B cell (primary cell): ENCODE measurements around the gene MRPS30. TPM values are rescaled to one million over a fixed set of nuclear protein-coding genes. Genes with fewer than 3 reads are reported as not detected.

ENCODE experiments used
- ATAC-seq: fragments of 200-7000 bp; cut with Tn5 transposase; one replicate; pipeline ENCODE4 v1.10.0; 2021; ENCODE audit warnings: low read depth, mild to moderate bottlenecking, moderate number of reproducible peaks, moderate library complexity
- CTCF ChIA-PET: fragments of 350-600 bp; sonication (Branson Sonifier 250); formaldehyde crosslinking; loops from one replicate; lab custom pipeline; 2021; ENCODE audit warnings: antibody characterized with exemption, inconsistent platforms; lab: Charles Lee
- POLR2A ChIA-PET: fragments of 350-600 bp; sonication (Branson Sonifier 250); formaldehyde crosslinking; loops from one replicate; lab custom pipeline; 2021; ENCODE audit warnings: antibody characterized with exemption; lab: Charles Lee
- DNase-seq: peaks from one replicate; pipeline ENCODE4 v3.0.0; 2013
- H2AFZ ChIP-seq: 2 replicates; pipeline ENCODE4 v1.6.1; 2012; ENCODE audit warnings: mild to moderate bottlenecking, low read depth, low read length; ENCODE audit not compliant: insufficient read depth, poor library complexity, severe bottlenecking
- H3K27ac ChIP-seq, 2 donors: 1 replicate in 1 of 2; 2 replicates in 1 of 2; pipeline ENCODE4 v1.5.1; 2012 to 2013; ENCODE audit warnings: low read length in 2 of 2, mild to moderate bottlenecking in 2 of 2, moderate library complexity in 1 of 2
- H3K27me3 ChIP-seq, 4 experiments: fragments of 200-600 bp in 1 of 4; sonication (generic) in 1 of 4; replicated peaks in 1 of 4; 1 replicate in 2 of 4; 2 replicates in 2 of 4; pipeline versions ENCODE4 v1.6.1 to v1.7.0; 2013 to 2016; ENCODE audit warnings: low read length in 3 of 4, mild to moderate bottlenecking in 2 of 4, mixed read lengths in 1 of 4, moderate library complexity in 1 of 4; ENCODE audit not compliant: insufficient read depth in 4 of 4, control insufficient read depth in 3 of 4; ENCODE audit errors: control extremely low read depth in 1 of 4
- H3K36me3 ChIP-seq, 2 experiments: replicated peaks in 1 of 2; 1 replicate in 1 of 2; 2 replicates in 1 of 2; pipeline versions ENCODE4 v1.6.1 to v1.7.1; 2013; ENCODE audit warnings: low read length in 1 of 2; ENCODE audit not compliant: insufficient read depth in 2 of 2, control insufficient read depth in 1 of 2; ENCODE audit errors: control extremely low read depth in 1 of 2, extremely low read depth in 1 of 2
- H3K4me1 ChIP-seq, 2 donors: fragments of 200-600 bp in 1 of 2; sonication (generic) in 1 of 2; 1 replicate in 1 of 2; 2 replicates in 1 of 2; pipeline versions ENCODE4 v1.5.1 to v1.6.1; 2013 to 2017; ENCODE audit warnings: low read length in 2 of 2; ENCODE audit not compliant: control insufficient read depth in 2 of 2, insufficient read depth in 2 of 2
- H3K4me2 ChIP-seq: replicated peaks from 2 replicates; pipeline ENCODE3; 2012; ENCODE audit warnings: mild to moderate bottlenecking, low read depth, low read length; ENCODE audit not compliant: poor library complexity, severe bottlenecking
- H3K4me3 ChIP-seq, 5 experiments: fragments of 200-600 bp in 1 of 5; sonication (generic) in 1 of 5; 1 replicate in 3 of 5; 2 replicates in 2 of 5; pipeline versions ENCODE4 v1.5.1 to v1.7.0; 2011 to 2016; ENCODE audit warnings: low read length in 4 of 5, mild to moderate bottlenecking in 4 of 5, low read depth in 2 of 5, control low read depth in 1 of 5, moderate library complexity in 1 of 5; ENCODE audit not compliant: insufficient read depth in 1 of 5; ENCODE audit errors: control extremely low read depth in 1 of 5, extremely low read depth in 1 of 5
- H3K79me2 ChIP-seq: fragments of 200-600 bp; sonication (generic); one replicate; pipeline ENCODE4 v1.6.0; 2016; ENCODE audit warnings: low read length; ENCODE audit not compliant: control insufficient read depth, insufficient read depth
- H3K9ac ChIP-seq: fragments of 200-600 bp; sonication (generic); 2 replicates; pipeline ENCODE4 v1.6.1; 2017; ENCODE audit warnings: mild to moderate bottlenecking, low read length, moderate library complexity
- H3K9me3 ChIP-seq, 3 donors: one replicate each; pipeline versions ENCODE4 v1.6.1 to v1.7.1; 2013; ENCODE audit warnings: low read length in 2 of 3; ENCODE audit not compliant: control insufficient read depth in 2 of 3, insufficient read depth in 1 of 3; ENCODE audit errors: control extremely low read depth in 1 of 3
- H4K20me1 ChIP-seq: 2 replicates; pipeline ENCODE4 v1.6.0; 2012; ENCODE audit warnings: mild to moderate bottlenecking, low read length; ENCODE audit not compliant: insufficient read depth, control insufficient read depth, poor library complexity, severe bottlenecking
- H3K27ac Mint-ChIP-seq: one replicate; pipeline ENCODE4 v1.8.0; 2021; ENCODE audit warnings: mixed read lengths
- H3K27me3 Mint-ChIP-seq: one replicate; pipeline ENCODE4 v1.8.0; 2021; ENCODE audit warnings: mixed read lengths
- H3K4me1 Mint-ChIP-seq: one replicate; pipeline ENCODE4 v1.8.0; 2021; ENCODE audit warnings: mixed read lengths
- H3K4me3 Mint-ChIP-seq: one replicate; pipeline ENCODE4 v1.8.0; 2021; ENCODE audit warnings: mixed read lengths
- H3K9me3 Mint-ChIP-seq: one replicate; pipeline ENCODE4 v1.8.0; 2022; ENCODE audit warnings: mixed read lengths; ENCODE audit not compliant: insufficient read depth
- CTCF ChIP-seq: fragments of 200-600 bp; IDR thresholded peaks from one replicate; pipeline ENCODE4 v1.8.0; 2022; ENCODE audit warnings: antibody characterized with exemption, mild to moderate bottlenecking
- EZH2 ChIP-seq: IDR thresholded peaks from 2 replicates; pipeline ENCODE4 v1.6.1; 2012; ENCODE audit warnings: borderline replicate concordance, low read depth, mild to moderate bottlenecking, moderate library complexity, low read length; ENCODE audit not compliant: insufficient read depth, poor library complexity, severe bottlenecking
- WGBS: methylation state at CpG from one replicate; pipeline ENCODE4 v1.1.5; 2013; ENCODE audit warnings: missing lambda C conversion rate; ENCODE audit not compliant: insufficient coverage; 5-methylcytosine and 5-hydroxymethylcytosine counted together
- intact Hi-C: fragments of 100-400 bp; cut with micrococcal nuclease; formaldehyde crosslinking; loops from one replicate; pipeline ENCODE4 v1.10.0; 2022
- polyA plus RNA-seq: library from polyadenylated mRNA; depleted of rRNA; stranded (reverse); fragments of >200 nt; gene quantifications from 2 replicates; pipeline ENCODE4 v1.2.3, GENCODE V29; 2012
- total RNA-seq, 2 donors: library from RNA; stranded (reverse); fragments of 120-200 nt in 1 of 2; gene quantifications; 1 replicate in 1 of 2; 2 replicates in 1 of 2; pipeline versions ENCODE4 v1.2.3 to v1.2.4, GENCODE V29; 2013 to 2022

MRPS30 gene
- total and polyA plus RNA-seq, 2 donors (not counting 1 experiment from before 2014, with no cell fraction given) = 41.8 to 46.1 TPM

GRCh38 chr5:44809956-44810420 lies 1.2 kb downstream of the MRPS30 start:
- peak overlapping the region in 1 of 2 donors; percentile 84 for H3K27ac ChIP-seq
- no peaks in the 10 kb centered on the region for H3K9me3 ChIP-seq
- no peaks in the 10 kb centered on the region for H3K27me3 ChIP-seq
- peaks cover 17% of the 10 kb centered on the region for H4K20me1 ChIP-seq
- peaks cover 11 to 13% of the 10 kb centered on the region in 2 donors for H3K4me1 ChIP-seq
- ChIA-PET CTCF (no interaction called here), POLR2A (no interaction called here)
- peak overlapping the region; percentile 2 to 96 (median 87) for H3K4me3 ChIP-seq
- H3K79me2 ChIP-seq = peaks cover 22% of the 10 kb centered on the region
- Mint-ChIP-seq H3K9me3 (no peaks in the 10 kb centered on the region), H3K4me1 (peaks cover 30% of the 10 kb centered on the region), H3K27ac (peak overlapping the region; percentile 88), H3K4me3 (peak overlapping the region; percentile 86), H3K27me3 (no peaks in the 10 kb centered on the region)
- TF ChIP-seq EZH2 (no peak), CTCF (no peak)
- H3K4me2 ChIP-seq = peak overlapping the region; percentile 94
- intact Hi-C loops = no loop called here
- H3K36me3 ChIP-seq = peaks cover 12 to 33% of the 10 kb centered on the region in 2 experiments
- no CpG with 5 or more reads among the region's 11 CpGs for whole genome bisulfite sequencing
- peak overlapping the region; percentile 95 for H2AFZ ChIP-seq
- DNase-seq = no peak
- peak overlapping the region; percentile 84 for H3K9ac ChIP-seq
- no peak for ATAC-seq

GRCh38 chr5:44814761-44815160 lies 6.0 kb downstream of the MRPS30 start:
- CTCF ChIA-PET = no interaction called here
- Histone ChIP-seq H3K27ac (no peak overlapping the region), H3K4me1 (peaks cover 7 to 9% of the 10 kb centered on the region in 2 donors), H3K4me2 (no peak overlapping the region), H3K27me3 (no peaks in the 10 kb centered on the region), H3K4me3 (no peak overlapping the region), H3K9ac (no peak overlapping the region), H3K9me3 (no peaks in the 10 kb centered on the region), H3K79me2 (peaks cover 13% of the 10 kb centered on the region), H2AFZ (no peak overlapping the region), H4K20me1 (peaks cover 26% of the 10 kb centered on the region), H3K36me3 (peaks cover 23 to 47% of the 10 kb centered on the region in 2 experiments)
- TF ChIP-seq EZH2 = no peak
- Mint-ChIP-seq H3K27ac (no peak overlapping the region), H3K27me3 (no peaks in the 10 kb centered on the region), H3K4me1 (peaks cover 20% of the 10 kb centered on the region), H3K9me3 (no peaks in the 10 kb centered on the region), H3K4me3 (no peak overlapping the region)
- no CpG with 5 or more reads among the region's 2 CpGs for WGBS
- ATAC-seq = no peak
- no peak for DNase-seq
- intact Hi-C loops = no loop called here
- POLR2A ChIA-PET = no interaction called here
